ENCODE data around the gene VAPA.
A peak's percentile ranks its signal among the peaks of the same experiment; 100 is the strongest.

The VAPA gene

GRCh38 chr18:9943311-9943710 lies 29.5 kb downstream of the VAPA start:
- no peak for DNase-seq (ENCODE audit: low spot score)

- DNase-seq (ENCODE audit: low spot score) = no peak
Observed at GRCh38 chr18:9944805-9945204, 31.0 kb downstream of the VAPA start.

GRCh38 chr18:9946831-9947230 lies 33.0 kb downstream of the VAPA start:
- no peak for DNase-seq (ENCODE audit: low spot score)

- no peak for DNase-seq (ENCODE audit: low spot score)
Observed at GRCh38 chr18:9947248-9947647, 33.4 kb downstream of the VAPA start.

GRCh38 chr18:9949315-9949714 lies 35.5 kb downstream of the VAPA start:
- DNase-seq (ENCODE audit: low spot score) = no peak

GRCh38 chr18:9949861-9950260 lies 36.0 kb downstream of the VAPA start:
- no peak for DNase-seq (ENCODE audit: low spot score)

- DNase-seq (ENCODE audit: low spot score) = no peak
Observed at GRCh38 chr18:9950289-9951016, 36.6 kb downstream of the VAPA start.

GRCh38 chr18:9951022-9951859 lies 37.4 kb downstream of the VAPA start:
- DNase-seq (ENCODE audit: low spot score) = no peak

GRCh38 chr18:9952633-9953416 lies 39.0 kb downstream of the VAPA start:
- no peak for DNase-seq (ENCODE audit: low spot score)

- no peak for DNase-seq (ENCODE audit: low spot score)
Observed at GRCh38 chr18:9958861-9959399, 45.1 kb downstream of the VAPA start.

- DNase-seq (ENCODE audit: low spot score) = no peak
Observed at GRCh38 chr18:9959564-9959963, 45.7 kb downstream of the VAPA start.

GRCh38 chr18:9960258-9960904 lies 46.6 kb downstream of the VAPA start:
- no peak for DNase-seq (ENCODE audit: low spot score)

GRCh38 chr18:9961041-9961440 lies 47.2 kb downstream of the VAPA start:
- DNase-seq (ENCODE audit: low spot score) = no peak

- no peak for DNase-seq (ENCODE audit: low spot score)
Observed at GRCh38 chr18:9965711-9966624, 52.2 kb downstream of the VAPA start.

GRCh38 chr18:9968081-9968848 lies 54.4 kb downstream of the VAPA start:
- no peak for DNase-seq (ENCODE audit: low spot score)

GRCh38 chr18:9969247-9969646 lies 55.4 kb downstream of the VAPA start:
- DNase-seq (ENCODE audit: low spot score) = no peak

- DNase-seq (ENCODE audit: low spot score) = peak; percentile 65
Observed at GRCh38 chr18:9971313-9971920, 57.6 kb downstream of the VAPA start.

GRCh38 chr18:9973470-9973869 lies 59.7 kb downstream of the VAPA start:
- DNase-seq (ENCODE audit: low spot score) = no peak

GRCh38 chr18:9974279-9974915 lies 60.6 kb downstream of the VAPA start:
- DNase-seq (ENCODE audit: low spot score) = no peak
